ENCODE measurements around the gene NFATC1.

- TF ChIP-seq, protein P1, sequence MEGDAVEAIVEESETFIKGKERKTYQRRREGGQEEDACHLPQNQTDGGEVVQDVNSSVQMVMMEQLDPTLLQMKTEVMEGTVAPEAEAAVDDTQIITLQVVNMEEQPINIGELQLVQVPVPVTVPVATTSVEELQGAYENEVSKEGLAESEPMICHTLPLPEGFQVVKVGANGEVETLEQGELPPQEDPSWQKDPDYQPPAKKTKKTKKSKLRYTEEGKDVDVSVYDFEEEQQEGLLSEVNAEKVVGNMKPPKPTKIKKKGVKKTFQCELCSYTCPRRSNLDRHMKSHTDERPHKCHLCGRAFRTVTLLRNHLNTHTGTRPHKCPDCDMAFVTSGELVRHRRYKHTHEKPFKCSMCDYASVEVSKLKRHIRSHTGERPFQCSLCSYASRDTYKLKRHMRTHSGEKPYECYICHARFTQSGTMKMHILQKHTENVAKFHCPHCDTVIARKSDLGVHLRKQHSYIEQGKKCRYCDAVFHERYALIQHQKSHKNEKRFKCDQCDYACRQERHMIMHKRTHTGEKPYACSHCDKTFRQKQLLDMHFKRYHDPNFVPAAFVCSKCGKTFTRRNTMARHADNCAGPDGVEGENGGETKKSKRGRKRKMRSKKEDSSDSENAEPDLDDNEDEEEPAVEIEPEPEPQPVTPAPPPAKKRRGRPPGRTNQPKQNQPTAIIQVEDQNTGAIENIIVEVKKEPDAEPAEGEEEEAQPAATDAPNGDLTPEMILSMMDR (conservative IDR thresholded peaks at IDR 0.05): no peak
- TF ChIP-seq ZFX (IDR thresholded peaks at IDR 0.05): no peak
These were observed 76.4 kb downstream of the NFATC1 start for GRCh38 chr18:79472176-79472575.

All from C4-2B (cell line).